Mesenchymal stem cell (in vitro differentiated cells and primary cell): ENCODE results near the gene FBXO38.

ENCODE experiments used
- DNase-seq: peaks from one replicate; pipeline ENCODE4 v3.0.0-alpha.2; 2013
- H2AFZ ChIP-seq: one replicate; pipeline ENCODE4 v1.6.1; 2013; ENCODE audit warnings: low read depth, mild to moderate bottlenecking, control low read depth, inconsistent platforms, low read length, moderate library complexity
- H2AK5ac ChIP-seq: 2 replicates; pipeline ENCODE4 v1.6.1; 2013; ENCODE audit warnings: low read length, moderate library complexity, mild to moderate bottlenecking, inconsistent platforms; ENCODE audit not compliant: severe bottlenecking
- H2BK120ac ChIP-seq: one replicate; pipeline ENCODE4 v1.6.1; 2013; ENCODE audit warnings: low read depth, mild to moderate bottlenecking, inconsistent platforms, low read length, moderate library complexity
- H2BK12ac ChIP-seq, 2 experiments: one replicate each; pipeline ENCODE4 v1.6.1; 2013; ENCODE audit warnings: inconsistent platforms in 2 of 2, low read length in 2 of 2, mild to moderate bottlenecking in 2 of 2, moderate library complexity in 2 of 2, control low read depth in 1 of 2
- H2BK15ac ChIP-seq: one replicate; pipeline ENCODE4 v1.6.1; 2013; ENCODE audit warnings: mild to moderate bottlenecking, low read depth, inconsistent platforms; ENCODE audit not compliant: poor library complexity, severe bottlenecking
- H2BK5ac ChIP-seq: 2 replicates; pipeline ENCODE4 v1.6.1; 2013; ENCODE audit warnings: low read depth, mild to moderate bottlenecking, low read length, control low read depth, inconsistent platforms; ENCODE audit not compliant: poor library complexity, severe bottlenecking
- H3K14ac ChIP-seq, 2 experiments: one replicate each; pipeline ENCODE4 v1.6.1; 2013; ENCODE audit warnings: inconsistent platforms in 2 of 2, low read length in 2 of 2, control low read depth in 1 of 2, mild to moderate bottlenecking in 1 of 2, moderate library complexity in 1 of 2
- H3K18ac ChIP-seq, 2 experiments: one replicate each; pipeline ENCODE4 v1.6.1; 2013; ENCODE audit warnings: inconsistent platforms in 2 of 2, low read length in 2 of 2, control low read depth in 1 of 2, low read depth in 1 of 2, mild to moderate bottlenecking in 1 of 2
- H3K23ac ChIP-seq, 2 experiments: one replicate each; pipeline ENCODE4 v1.6.1; 2013; ENCODE audit warnings: inconsistent platforms in 2 of 2, low read length in 2 of 2, mild to moderate bottlenecking in 2 of 2, moderate library complexity in 2 of 2, control low read depth in 1 of 2
- H3K27ac ChIP-seq: 2 replicates; pipeline ENCODE4 v1.5.1; 2013; ENCODE audit warnings: mild to moderate bottlenecking, moderate library complexity, low read length, control low read depth, inconsistent platforms; ENCODE audit not compliant: poor library complexity, severe bottlenecking
- H3K27me3 ChIP-seq, 2 experiments: 2 replicates each; pipeline versions ENCODE4 v1.6.1 to v1.7.0; 2013; ENCODE audit warnings: low read length in 2 of 2, mild to moderate bottlenecking in 2 of 2, moderate library complexity in 2 of 2, control low read depth in 1 of 2, inconsistent platforms in 1 of 2; ENCODE audit not compliant: control insufficient read depth in 1 of 2, insufficient read depth in 1 of 2
- H3K36me3 ChIP-seq, 2 experiments: 2 replicates each; pipeline versions ENCODE4 v1.6.1 to v1.7.0; 2013; ENCODE audit warnings: low read length in 2 of 2, control low read depth in 1 of 2, inconsistent platforms in 1 of 2, low read depth in 1 of 2, mild to moderate bottlenecking in 1 of 2; ENCODE audit not compliant: insufficient read depth in 2 of 2, control insufficient read depth in 1 of 2
- H3K4ac ChIP-seq, 2 experiments: one replicate each; pipeline ENCODE4 v1.6.1; 2013; ENCODE audit warnings: inconsistent platforms in 2 of 2, low read length in 2 of 2, mild to moderate bottlenecking in 2 of 2, moderate library complexity in 2 of 2, control low read depth in 1 of 2, low read depth in 1 of 2
- H3K4me1 ChIP-seq: 2 replicates; pipeline ENCODE4 v1.6.1; 2013; ENCODE audit warnings: low read depth, low read length, control low read depth; ENCODE audit not compliant: control insufficient read depth, insufficient read depth
- H3K4me2 ChIP-seq: 2 replicates; pipeline ENCODE4 v1.6.1; 2013; ENCODE audit warnings: low read length, mild to moderate bottlenecking, inconsistent platforms; ENCODE audit not compliant: poor library complexity, severe bottlenecking
- H3K4me3 ChIP-seq, 2 experiments: 2 replicates each; pipeline versions ENCODE4 v1.5.1 to v1.7.0; 2013; ENCODE audit warnings: low read length in 2 of 2, mild to moderate bottlenecking in 2 of 2, control low read depth in 1 of 2, low read depth in 1 of 2; ENCODE audit not compliant: insufficient read depth in 1 of 2
- H3K79me1 ChIP-seq: replicated peaks from 2 replicates; pipeline ENCODE4 v1.6.1; 2013; ENCODE audit warnings: mild to moderate bottlenecking, control low read depth, low read length, inconsistent platforms; ENCODE audit not compliant: poor library complexity, severe bottlenecking
- H3K9ac ChIP-seq: 2 replicates; pipeline ENCODE4 v1.7.0; 2013; ENCODE audit warnings: mild to moderate bottlenecking, low read length, moderate library complexity
- H3K9me3 ChIP-seq: 2 replicates; pipeline ENCODE4 v1.7.0; 2013; ENCODE audit warnings: mild to moderate bottlenecking, low read length; ENCODE audit not compliant: control insufficient read depth
- H4K8ac ChIP-seq: one replicate; pipeline ENCODE4 v1.6.1; 2013; ENCODE audit warnings: inconsistent platforms, mild to moderate bottlenecking, low read length, moderate library complexity
- H4K91ac ChIP-seq: one replicate; pipeline ENCODE4 v1.6.1; 2013; ENCODE audit warnings: mild to moderate bottlenecking, low read length, inconsistent platforms
- WGBS: methylation state at CpG from one replicate; pipeline ENCODE4 v1.1.7; 2013; ENCODE audit warnings: mixed read lengths; 5-methylcytosine and 5-hydroxymethylcytosine counted together

FBXO38 gene

GRCh38 chr5:148388696-148389095 lies 4.9 kb downstream of the FBXO38 start:
- no peak overlapping the region for H3K23ac ChIP-seq
- peaks cover 3% of the 10 kb centered on the region for H3K79me1 ChIP-seq
- peak overlapping the region in 1 of 2 experiments; percentile 43 for H3K18ac ChIP-seq
- H2BK15ac ChIP-seq, result no peak overlapping the region
- H3K4me3 ChIP-seq, result no peak overlapping the region
- H2BK5ac ChIP-seq, result no peak overlapping the region
- no peaks in the 10 kb centered on the region for H3K4me1 ChIP-seq
- no peak overlapping the region for H4K91ac ChIP-seq
- H2AK5ac ChIP-seq, result no peak overlapping the region
- H3K14ac ChIP-seq, result no peak overlapping the region
- H4K8ac ChIP-seq, result no peak overlapping the region
- no peak overlapping the region for H3K4me2 ChIP-seq
- no peak overlapping the region for H3K9ac ChIP-seq
- H3K36me3 ChIP-seq, result peaks cover 0 to 28% of the 10 kb centered on the region in 2 experiments
- WGBS, result no CpG with 5 or more reads among the region's 1 CpG
- no peak overlapping the region for H2AFZ ChIP-seq
- DNase-seq, result peak; percentile 80
- no peaks in the 10 kb centered on the region for H3K9me3 ChIP-seq
- no peak overlapping the region for H2BK12ac ChIP-seq
- no peak overlapping the region for H3K4ac ChIP-seq
- no peak overlapping the region for H3K27ac ChIP-seq
- H2BK120ac ChIP-seq, result no peak overlapping the region
- no peaks in the 10 kb centered on the region for H3K27me3 ChIP-seq

- no peak overlapping the region for H3K18ac ChIP-seq
- 92% methylated on average over 5 of the region's 5 CpGs for WGBS
Measured at GRCh38 chr5:148390914-148391313, 7.2 kb downstream of the FBXO38 start.

GRCh38 chr5:148391422-148391821 lies 7.7 kb downstream of the FBXO38 start:
- Histone ChIP-seq H2BK12ac (no peak overlapping the region), H3K4ac (no peak overlapping the region), H3K27me3 (no peaks in the 10 kb centered on the region), H3K4me2 (no peak overlapping the region), H3K27ac (no peak overlapping the region), H3K18ac (no peak overlapping the region), H2AK5ac (no peak overlapping the region), H3K14ac (no peak overlapping the region), H2BK5ac (no peak overlapping the region), H2BK15ac (no peak overlapping the region), H3K79me1 (peaks cover 8% of the 10 kb centered on the region), H3K9ac (peak overlapping the region; percentile 20), H3K36me3 (peaks cover 0 to 47% of the 10 kb centered on the region in 2 experiments), H3K4me3 (no peak overlapping the region), H3K4me1 (no peaks in the 10 kb centered on the region), H4K8ac (no peak overlapping the region), H2AFZ (no peak overlapping the region), H3K23ac (no peak overlapping the region), H2BK120ac (no peak overlapping the region), H3K9me3 (no peaks in the 10 kb centered on the region), H4K91ac (no peak overlapping the region)
- no peak for DNase-seq
- WGBS, result no CpG with 5 or more reads among the region's 1 CpG

More at GRCh38 chr5:148390914-148391313, 7.2 kb downstream of the FBXO38 start:
- no peak overlapping the region for H2BK5ac ChIP-seq
- no peak overlapping the region for H2BK12ac ChIP-seq
- peak overlapping the region; percentile 20 for H3K9ac ChIP-seq
- H3K14ac ChIP-seq, result no peak overlapping the region
- no peak overlapping the region for H3K4me3 ChIP-seq
- H2BK15ac ChIP-seq, result no peak overlapping the region
- no peaks in the 10 kb centered on the region for H3K4me1 ChIP-seq
- H2AK5ac ChIP-seq, result no peak overlapping the region
- no peak overlapping the region for H4K8ac ChIP-seq
- H3K27me3 ChIP-seq, result no peaks in the 10 kb centered on the region
- H3K36me3 ChIP-seq, result peaks cover 0 to 43% of the 10 kb centered on the region in 2 experiments
- no peak overlapping the region for H2BK120ac ChIP-seq
- H4K91ac ChIP-seq, result no peak overlapping the region
- H3K4ac ChIP-seq, result no peak overlapping the region
- no peak overlapping the region for H3K27ac ChIP-seq
- DNase-seq, result no peak
- H3K9me3 ChIP-seq, result no peaks in the 10 kb centered on the region
- H3K79me1 ChIP-seq, result peaks cover 8% of the 10 kb centered on the region
- no peak overlapping the region for H3K23ac ChIP-seq
- no peak overlapping the region for H3K4me2 ChIP-seq
- H2AFZ ChIP-seq, result no peak overlapping the region

GRCh38 chr5:148393390-148393741 lies 9.6 kb downstream of the FBXO38 start:
- no peaks in the 10 kb centered on the region for H3K4me1 ChIP-seq
- no peak overlapping the region for H4K8ac ChIP-seq
- H2BK5ac ChIP-seq, result no peak overlapping the region
- DNase-seq, result peak; percentile 67
- no peak overlapping the region for H2AFZ ChIP-seq
- H3K14ac ChIP-seq, result no peak overlapping the region
- H3K4ac ChIP-seq, result no peak overlapping the region
- H3K9me3 ChIP-seq, result no peaks in the 10 kb centered on the region
- no peak overlapping the region for H2AK5ac ChIP-seq
- H3K36me3 ChIP-seq, result peaks cover 0 to 55% of the 10 kb centered on the region in 2 experiments
- H3K4me2 ChIP-seq, result no peak overlapping the region
- H3K23ac ChIP-seq, result no peak overlapping the region
- no peak overlapping the region for H2BK12ac ChIP-seq
- WGBS, result 18% methylated on average over 2 of the region's 3 CpGs
- peaks cover 13% of the 10 kb centered on the region for H3K79me1 ChIP-seq
- H3K18ac ChIP-seq, result peak overlapping the region in 1 of 2 experiments; percentile 67
- H3K27me3 ChIP-seq, result no peaks in the 10 kb centered on the region
- no peak overlapping the region for H2BK15ac ChIP-seq
- H4K91ac ChIP-seq, result no peak overlapping the region
- H3K9ac ChIP-seq, result peak overlapping the region; percentile 12
- no peak overlapping the region for H3K27ac ChIP-seq
- H3K4me3 ChIP-seq, result no peak overlapping the region
- no peak overlapping the region for H2BK120ac ChIP-seq
